ENCODE measurements around the gene GFI1.
"Not testable (repeated sequence)": the region's sequence is repeated elsewhere in the genome, so short reads cannot be mapped to it uniquely, and the experiment has no call there.

GFI1 gene

DNA sequence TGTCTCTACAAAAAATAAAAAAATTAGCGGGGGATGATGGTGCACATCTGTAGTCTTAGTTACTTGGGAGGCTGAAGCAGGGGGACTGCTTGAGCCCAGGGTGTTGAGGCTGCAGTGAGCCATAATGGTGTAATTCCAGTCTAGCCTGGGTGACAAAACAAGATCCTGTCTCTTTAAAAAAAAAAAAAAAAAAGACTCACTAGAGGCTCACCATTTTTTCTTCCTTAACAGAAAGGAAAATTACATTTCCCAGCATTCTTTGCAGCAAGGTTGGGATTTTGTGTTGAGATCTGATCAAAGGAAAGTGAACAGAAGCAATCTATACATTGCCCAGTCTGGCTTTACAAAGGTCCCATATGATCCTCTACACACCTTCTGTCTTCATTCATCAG, 21.5 kb downstream of the GFI1 start:
- DNase-seq (ENCODE audit: low read depth in 2 of 2): no peak

DNA sequence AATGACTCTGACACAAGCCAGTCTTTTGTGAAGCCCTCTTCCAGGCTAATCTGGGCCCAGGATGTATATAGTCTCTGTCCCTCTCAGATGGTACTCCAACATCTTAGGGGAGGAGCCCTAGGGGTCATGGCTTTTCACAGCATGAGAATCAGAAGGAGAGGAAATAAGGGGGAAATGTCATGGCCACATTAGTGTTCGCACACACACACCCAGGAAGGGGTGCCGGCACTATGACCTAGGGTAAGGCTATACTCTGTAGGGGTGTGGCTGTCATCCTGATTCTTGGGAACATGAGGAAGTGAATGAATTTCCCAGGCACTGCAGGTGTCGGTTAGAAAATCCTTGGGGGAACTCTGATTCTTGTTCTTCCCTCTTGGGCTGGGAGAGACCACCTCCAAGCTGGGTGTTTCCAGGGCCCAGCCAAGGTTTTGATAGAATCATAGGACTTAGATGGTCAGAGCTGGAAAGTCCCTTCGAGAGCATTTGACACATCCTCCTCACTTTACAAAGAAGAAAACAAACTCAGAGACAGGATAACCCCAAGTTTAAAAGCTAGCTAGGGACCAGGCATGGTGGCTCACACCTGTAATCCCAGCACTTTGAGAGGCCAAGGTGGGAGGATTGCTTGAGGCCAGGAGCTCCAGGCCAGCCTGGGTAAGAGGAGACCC, 22.0 kb downstream of the GFI1 start:
- no peak for DNase-seq (ENCODE audit: low read depth in 2 of 2)

DNA sequence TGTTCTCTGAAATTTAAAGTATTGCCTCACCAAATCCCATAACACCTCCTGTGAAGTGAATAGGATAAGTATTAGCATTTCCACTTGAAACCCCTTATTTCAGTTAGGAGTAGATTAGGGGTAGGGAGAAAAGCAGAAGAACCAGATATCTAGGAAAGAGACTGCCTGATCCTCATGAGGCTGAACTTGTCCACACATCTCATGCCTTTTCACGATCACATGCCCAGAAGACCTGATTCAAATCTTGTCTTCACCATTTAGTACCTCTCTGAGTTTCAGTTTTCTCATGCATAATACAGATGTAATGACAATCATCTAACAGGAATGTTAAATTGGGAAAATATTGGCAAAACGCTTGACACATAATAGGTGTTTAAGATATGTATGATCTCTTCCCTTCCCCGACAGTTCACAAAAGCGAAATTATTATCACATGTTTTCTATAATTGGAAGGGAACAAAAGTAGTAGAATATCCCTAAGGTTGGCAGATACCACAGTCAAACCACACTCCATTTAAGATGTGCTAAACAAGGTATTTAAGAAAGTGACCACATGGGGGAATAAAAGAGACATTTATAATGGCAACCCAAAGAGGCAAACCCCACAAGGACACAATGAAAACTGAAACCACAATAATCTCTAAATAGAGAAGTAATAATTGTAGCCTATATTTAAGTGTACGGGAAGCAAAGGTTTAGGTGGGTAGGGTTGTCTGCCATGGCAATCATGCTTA, 25.2 kb downstream of the GFI1 start:
- no peak for DNase-seq (ENCODE audit: low read depth in 2 of 2)

DNA sequence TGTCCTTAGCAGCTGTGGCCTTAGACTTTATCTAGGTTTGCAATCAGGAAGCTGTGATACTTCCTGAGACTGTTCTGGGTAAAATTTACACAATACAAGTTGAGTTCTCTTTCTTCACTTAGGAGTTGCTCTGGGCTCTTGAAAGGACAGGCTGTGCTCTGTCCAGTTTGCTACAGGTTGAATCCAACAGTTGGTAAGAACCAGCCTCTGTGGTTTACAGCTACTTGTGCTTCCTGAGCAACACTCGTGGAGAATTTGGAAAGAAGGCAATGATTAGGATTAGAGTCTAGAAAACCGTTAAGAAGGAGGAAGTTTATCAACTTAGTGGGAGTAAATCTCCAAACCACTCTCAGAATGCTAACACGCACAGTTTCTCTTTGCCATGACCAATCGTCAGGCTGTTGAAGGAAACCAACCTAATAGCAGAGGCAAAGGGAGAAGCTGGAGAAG, 26.8 kb downstream of the GFI1 start:
- DNase-seq (ENCODE audit: low read depth in 2 of 2): no peak

DNA sequence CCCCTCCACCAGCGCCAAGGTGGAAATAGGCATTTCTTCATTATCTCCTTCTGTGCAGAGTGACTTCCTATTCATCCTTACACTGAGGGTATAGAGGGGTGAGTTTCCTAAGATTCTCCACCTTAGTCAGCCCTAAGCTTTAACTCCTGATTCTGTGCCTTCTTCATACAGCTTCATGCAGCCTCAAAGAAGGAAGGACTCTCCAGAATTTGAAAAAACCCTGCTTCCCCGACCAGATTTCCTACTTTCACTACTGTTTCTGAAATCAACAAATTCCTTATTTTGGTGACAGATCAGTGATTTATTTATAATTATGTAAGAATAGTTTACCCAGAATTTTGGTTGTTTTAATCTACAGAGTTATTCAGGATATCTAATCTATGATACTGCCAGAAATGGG, 28.6 kb downstream of the GFI1 start:
- DNase-seq (ENCODE audit: low read depth in 2 of 2): no peak

DNA sequence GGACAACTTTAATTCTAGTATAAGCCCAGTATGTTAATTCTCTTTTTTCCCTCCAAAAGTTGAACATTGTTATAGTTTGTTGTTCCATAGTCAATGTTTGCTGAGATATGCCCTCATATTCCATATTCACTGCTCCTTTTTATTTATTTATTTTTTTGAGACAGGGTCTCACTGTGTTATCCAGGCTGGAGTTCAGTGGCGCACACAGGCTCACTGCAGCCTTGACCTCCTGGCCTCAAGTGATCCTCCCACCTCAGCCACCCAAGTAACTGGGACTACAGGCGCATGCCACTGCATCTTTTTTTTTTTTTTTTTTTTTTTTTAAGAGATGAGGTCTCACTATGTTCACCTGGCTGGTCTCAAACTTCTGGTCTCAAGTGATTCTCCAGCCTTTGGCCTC, 38.7 kb downstream of the GFI1 start:
- no peak for DNase-seq (ENCODE audit: low read depth in 2 of 2)

DNA sequence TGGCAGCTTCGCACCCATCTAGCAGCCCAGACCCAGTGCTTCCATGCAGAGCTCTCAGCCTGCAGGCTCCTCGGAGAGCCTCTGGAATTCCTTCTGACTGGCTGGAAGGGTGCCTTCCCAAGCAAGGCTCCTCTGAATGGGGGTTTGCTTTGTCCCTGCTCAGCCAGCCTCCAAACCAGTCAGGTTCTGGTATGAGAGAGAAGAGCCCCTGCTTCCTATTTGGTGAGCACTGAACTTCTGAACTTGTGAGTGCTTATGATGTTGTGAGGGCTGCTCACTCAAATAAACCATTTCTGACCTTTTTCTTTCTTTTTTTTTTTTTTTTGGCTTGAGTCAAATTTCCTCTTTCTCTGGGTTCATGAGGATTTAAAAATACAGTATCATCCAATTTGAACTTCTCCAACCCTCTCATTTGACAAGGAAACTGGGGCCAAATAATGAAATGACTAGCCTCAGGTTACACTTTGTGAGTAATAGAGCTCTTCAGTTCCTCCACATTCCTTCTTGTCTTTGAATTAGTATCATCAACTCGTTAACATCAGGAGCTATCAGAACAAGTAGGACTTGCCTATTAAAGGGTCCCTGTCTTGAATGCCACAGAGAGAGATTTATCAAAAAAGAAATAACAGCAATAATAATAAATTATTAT, 39.6 kb downstream of the GFI1 start:
- no peak for DNase-seq (ENCODE audit: low read depth in 2 of 2)

DNA sequence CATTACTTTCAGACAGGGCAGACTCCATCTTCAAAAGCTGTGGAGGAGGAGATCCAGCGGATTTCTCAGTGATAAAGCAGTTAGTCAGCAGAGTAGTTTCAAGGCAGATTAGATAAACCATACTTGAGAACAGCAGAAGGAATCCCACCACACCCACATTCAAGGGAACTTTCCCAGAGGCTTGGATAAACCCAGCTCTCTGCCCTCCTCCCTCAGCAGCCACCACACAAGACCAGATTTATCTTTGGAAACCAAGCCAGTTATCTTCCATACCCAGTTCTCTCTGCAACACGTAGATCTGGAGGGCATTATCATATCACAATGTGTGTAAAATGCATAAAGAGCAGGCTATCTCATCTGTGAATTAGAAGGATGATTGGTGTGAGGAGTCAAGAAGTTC, 40.2 kb downstream of the GFI1 start:
- no peak for DNase-seq (ENCODE audit: low read depth in 2 of 2)

DNA sequence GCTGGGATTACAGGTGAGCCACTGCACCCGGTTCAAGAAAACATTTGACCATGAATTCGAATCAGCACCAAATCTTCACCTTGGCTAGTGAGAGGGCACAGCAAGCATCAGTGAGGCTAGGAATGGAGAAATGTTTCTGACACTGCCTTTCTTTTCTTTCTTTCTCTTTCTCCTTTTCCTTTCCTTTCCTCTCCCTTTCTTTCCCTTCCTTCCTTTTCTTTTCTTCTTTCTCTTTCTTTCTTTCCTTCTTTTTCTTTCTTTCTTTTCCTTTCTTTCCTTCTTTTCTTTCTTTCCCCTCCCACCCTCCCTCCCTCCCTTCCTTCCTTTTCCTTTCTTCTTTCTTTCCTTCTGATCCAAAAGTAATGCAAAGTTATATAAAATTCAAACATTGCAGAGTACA, 40.9 kb downstream of the GFI1 start:
- no peak for DNase-seq (ENCODE audit: low read depth in 2 of 2)

DNA sequence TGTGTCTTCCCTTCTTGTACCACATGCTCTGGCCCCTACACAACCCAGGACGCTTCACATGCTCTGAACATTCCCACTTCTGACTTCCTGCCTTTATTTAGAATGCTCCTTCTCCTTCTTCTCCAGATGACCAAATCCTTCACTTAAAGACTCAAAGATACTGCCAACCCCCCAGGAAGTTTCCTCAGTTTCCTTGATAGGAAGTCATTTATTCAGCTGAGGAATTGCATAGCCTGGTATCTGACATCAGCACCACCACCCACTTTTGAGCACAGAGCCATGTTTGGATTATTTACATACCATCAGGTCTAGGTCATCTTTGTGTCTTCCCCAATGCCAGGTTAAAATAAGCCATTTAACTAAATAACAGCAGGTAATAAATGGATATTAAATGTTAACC, 42.4 kb downstream of the GFI1 start:
- DNase-seq (ENCODE audit: low read depth in 2 of 2): no peak

DNA sequence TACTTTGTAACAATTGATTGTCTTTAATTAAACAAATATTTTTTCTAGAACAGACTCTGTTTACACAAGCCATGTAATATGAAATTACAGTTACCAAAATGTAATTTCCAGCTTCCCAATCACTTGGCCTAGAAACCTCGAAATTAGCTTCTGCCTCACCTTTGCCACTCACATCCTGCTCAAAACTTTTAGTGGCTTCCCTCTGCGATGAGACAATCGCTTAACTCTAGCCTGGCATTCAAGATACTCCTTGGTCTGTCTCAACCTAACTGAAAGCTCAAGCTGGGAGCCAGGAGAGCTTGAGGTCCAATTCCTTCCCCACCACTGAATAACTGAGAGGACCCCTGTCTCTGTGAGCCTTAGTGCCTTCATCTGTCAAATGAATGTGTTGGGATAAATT, 42.8 kb downstream of the GFI1 start:
- DNase-seq (ENCODE audit: low read depth in 2 of 2): no peak

DNA sequence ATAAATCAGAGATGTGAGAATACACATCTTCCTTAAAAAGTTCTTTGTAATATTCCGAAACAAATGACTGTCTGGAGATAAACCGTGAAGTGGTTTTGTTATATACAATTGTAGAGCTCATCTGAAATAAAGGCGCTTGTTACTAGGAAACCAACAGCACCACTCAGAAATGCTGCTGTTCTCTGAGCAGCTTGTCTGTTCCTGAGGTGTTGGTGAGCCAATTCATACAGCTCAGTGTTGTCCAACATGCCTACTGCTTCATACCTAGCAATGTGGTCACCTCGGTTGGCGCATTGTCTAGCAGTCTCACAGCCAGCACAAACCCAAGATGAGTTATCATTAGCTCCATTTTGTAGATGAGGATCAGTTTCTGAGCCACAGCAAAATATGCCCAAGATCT, 44.4 kb downstream of the GFI1 start:
- no peak for DNase-seq (ENCODE audit: low read depth in 2 of 2)

DNA sequence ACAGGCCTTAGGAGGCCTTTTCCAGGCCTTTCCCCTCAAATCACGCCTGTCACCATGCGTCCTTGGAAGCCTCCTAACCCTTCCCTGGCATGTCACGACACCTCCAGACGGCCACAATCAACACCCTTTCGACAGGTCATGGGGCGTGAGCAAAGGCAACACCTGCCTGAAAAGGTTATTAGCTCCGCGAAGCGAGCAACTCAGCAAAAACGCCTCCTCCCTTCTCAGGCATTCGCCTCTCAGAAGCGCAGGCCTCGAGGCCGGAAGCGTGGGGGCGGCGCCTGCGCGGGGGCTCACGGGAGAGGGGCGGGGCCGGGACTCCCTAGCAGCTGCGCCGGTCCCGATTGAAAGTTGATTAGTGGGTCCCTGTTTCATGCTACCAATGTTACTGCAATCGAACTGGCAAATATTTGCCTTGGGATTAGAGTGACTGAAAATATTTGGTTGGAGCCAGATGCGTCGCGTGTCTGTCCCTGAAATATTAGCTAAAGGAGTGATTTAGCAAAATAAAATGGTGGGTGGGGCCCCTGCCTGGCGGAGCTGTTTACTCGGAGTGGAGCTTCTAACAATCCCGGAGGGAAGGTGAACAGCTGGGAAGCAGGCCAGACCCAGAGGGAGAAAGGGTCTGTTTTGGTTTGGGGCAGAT, 44.9 kb downstream of the GFI1 start:
- no peak for DNase-seq (ENCODE audit: low read depth in 2 of 2)

DNA sequence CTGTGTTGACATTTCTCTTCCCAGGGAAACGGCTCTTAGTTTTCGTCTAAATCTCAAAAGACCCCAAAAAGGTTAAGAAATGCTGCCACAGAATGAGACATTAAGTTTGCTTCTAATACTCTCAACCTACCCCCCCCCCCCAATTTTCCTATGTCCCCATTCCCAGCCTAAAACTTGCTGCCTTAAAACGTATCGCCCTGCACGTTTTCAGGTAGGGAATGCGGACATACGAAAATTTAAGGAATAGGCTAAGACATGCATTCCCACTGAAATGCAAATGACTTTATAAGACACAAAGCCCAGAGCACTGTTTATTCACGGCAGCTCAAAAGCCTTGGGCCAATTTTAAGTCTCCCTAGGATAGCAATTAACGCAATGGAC, 45.4 kb downstream of the GFI1 start:
- no peak for DNase-seq (ENCODE audit: low read depth in 2 of 2)

DNA sequence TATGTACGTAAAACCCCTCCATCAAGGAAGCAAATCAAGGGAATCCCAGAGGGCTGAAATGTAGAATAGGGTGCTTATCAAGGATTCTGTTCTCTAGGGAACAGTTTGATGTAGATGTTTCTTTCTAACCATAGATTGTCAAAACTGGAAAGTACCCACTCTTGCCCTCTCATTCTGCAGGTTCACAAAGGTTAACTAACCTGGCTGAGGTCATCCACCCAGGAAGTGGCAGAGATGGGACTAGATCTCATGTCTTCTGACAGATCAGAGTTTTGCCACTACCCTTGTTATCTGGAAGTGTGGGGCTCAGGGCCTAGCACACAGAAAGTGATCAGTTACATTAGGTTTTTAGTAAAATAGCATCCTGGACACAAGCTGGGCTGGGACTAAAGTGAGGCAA, 47.4 kb downstream of the GFI1 start:
- DNase-seq (ENCODE audit: low read depth in 2 of 2): no peak

DNA sequence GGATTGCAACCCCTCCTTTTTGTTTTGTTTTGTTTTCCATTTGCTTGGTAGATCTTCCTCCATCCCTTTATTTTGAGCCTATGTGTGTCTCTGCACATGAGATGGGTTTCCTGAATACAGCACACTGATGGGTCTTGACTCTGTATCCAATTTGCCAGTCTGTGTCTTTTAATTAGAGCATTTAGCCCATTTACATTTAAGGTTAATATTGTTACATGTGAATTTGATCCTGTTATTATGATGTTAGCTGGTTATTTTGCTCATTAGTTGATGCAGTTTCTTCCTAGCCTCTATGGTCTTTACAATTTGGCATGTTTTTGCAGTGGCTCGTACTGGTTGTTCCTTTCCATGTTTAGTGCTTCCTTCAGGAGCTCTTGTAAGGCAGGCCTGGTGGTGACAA, 52.2 kb downstream of the GFI1 start:
- DNase-seq (ENCODE audit: low read depth in 2 of 2): not testable (repeated sequence)

DNA sequence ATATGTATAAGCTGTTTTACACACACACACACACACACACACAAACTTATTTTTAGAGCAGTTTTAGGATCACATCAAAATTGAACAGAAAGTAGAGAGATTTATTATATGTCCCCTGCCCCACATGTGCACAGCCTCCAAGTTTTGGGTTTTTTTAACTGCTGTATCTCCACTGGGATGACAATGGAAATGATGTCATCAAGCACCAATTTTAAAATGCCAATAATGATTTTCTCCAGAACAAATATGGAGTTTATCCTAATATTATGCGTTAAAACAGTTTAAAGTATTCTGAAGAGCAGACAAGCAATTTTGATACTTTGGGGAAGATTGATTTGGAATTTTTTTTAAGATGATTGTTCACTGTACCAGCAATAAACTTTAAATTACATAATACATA, 56.7 kb downstream of the GFI1 start:
- no peak for DNase-seq (ENCODE audit: low read depth in 2 of 2)

DNA sequence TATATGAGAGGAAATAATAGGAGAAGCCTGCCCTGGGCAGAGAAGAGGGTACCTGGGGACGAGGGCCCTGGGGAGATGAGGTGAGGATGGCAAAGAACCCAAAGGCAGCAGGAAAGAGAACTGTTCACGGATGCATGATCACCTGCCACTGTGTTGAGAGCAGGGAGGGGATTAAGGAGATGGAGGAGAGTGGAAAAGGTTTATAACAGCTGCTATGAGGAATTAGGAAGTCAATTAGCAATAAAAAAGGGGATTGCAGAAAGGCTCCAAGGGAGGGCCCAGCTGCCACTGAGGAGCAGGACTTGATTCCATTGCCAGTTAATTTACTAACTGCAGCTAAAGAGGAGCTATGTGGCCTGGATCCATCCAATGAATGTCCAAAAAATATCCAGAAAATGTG, 61.1 kb downstream of the GFI1 start:
- DNase-seq (ENCODE audit: low read depth in 2 of 2): no peak
